Aorta (tissue), 5 donors: ENCODE results near the gene ZNF710. TPM values are rescaled to one million over a fixed set of nuclear protein-coding genes. Genes with fewer than 3 reads are reported as not detected.
A peak's percentile ranks its signal among the peaks of the same experiment; 100 is the strongest.

Experiments used
- ATAC-seq: fragments of 200-7000 bp; cut with Tn5 transposase; one replicate; pipeline ENCODE4 v1.9.1; 2022; ENCODE audit warnings: moderate library complexity; ENCODE audit not compliant: low FRiP score
- DNase-seq, 2 donors: peaks; one replicate each; pipeline ENCODE4 v3.0.0-alpha.2; 2020
- H3K27ac ChIP-seq, 2 donors: one replicate each; pipeline ENCODE4 v1.5.1; 2013; ENCODE audit warnings: low read length in 2 of 2, mild to moderate bottlenecking in 2 of 2, moderate library complexity in 2 of 2, control low read depth in 1 of 2, inconsistent platforms in 1 of 2, low read depth in 1 of 2
- H3K27me3 ChIP-seq, 2 donors: one replicate each; pipeline ENCODE4 v1.6.1; 2013; ENCODE audit warnings: control low read depth in 1 of 2, low read length in 1 of 2, mild to moderate bottlenecking in 1 of 2, moderate library complexity in 1 of 2; ENCODE audit not compliant: insufficient read depth in 2 of 2, control insufficient read depth in 1 of 2
- H3K36me3 ChIP-seq, 2 donors: one replicate each; pipeline ENCODE4 v1.6.1; 2013; ENCODE audit warnings: control low read depth in 1 of 2, low read length in 1 of 2, mild to moderate bottlenecking in 1 of 2; ENCODE audit not compliant: insufficient read depth in 2 of 2, control insufficient read depth in 1 of 2
- H3K4me1 ChIP-seq, 2 donors: one replicate each; pipeline ENCODE4 v1.6.1; 2013; ENCODE audit warnings: low read length in 2 of 2, control low read depth in 1 of 2, mild to moderate bottlenecking in 1 of 2, moderate library complexity in 1 of 2; ENCODE audit not compliant: insufficient read depth in 2 of 2, control insufficient read depth in 1 of 2
- H3K4me3 ChIP-seq, 2 donors: one replicate each; pipeline ENCODE4 v1.5.1; 2013; ENCODE audit warnings: low read length in 2 of 2, control low read depth in 1 of 2, mild to moderate bottlenecking in 1 of 2
- H3K9me3 ChIP-seq: one replicate; pipeline ENCODE4 v1.6.1; 2013; ENCODE audit warnings: mild to moderate bottlenecking, low read length; ENCODE audit not compliant: control insufficient read depth
- WGBS, 2 donors: extraction: QIAGEN DNeasy Blood & Tissue Kit; methylation state at CpG; one replicate each; pipeline ENCODE4 v1.1.7; 2013; 5-methylcytosine and 5-hydroxymethylcytosine counted together
- intact Hi-C, 2 donors: fragments of 100-400 bp; cut with DNase I; formaldehyde crosslinking; loops; one replicate each; pipeline versions ENCODE4 v1.14.2 to v1.15.0; 2022
- microRNA-seq, 2 donors: library from miRNA; unstranded; fragments of <30 nt; microRNA quantifications; one replicate each; pipeline ENCODE4 v1.2.0, GENCODE V29; 2020
- polyA plus RNA-seq, 2 donors: library from polyadenylated mRNA; stranded (reverse); fragments of 200-250 nt; gene quantifications; one replicate each; pipeline ENCODE4 v1.2.3, GENCODE V29; 2013
- total RNA-seq, 2 donors: library from RNA; stranded (reverse); fragmentation: NEBNext Ultra II Directional; extraction: Animal tissue kit (Norgen Biotek cat#: 25700); gene quantifications; one replicate each; pipeline ENCODE4 v1.2.1, GENCODE V29; 2021
- donor health status: healthy with polysubstance abuse.
- donor health status: Bipolar disorder and iron deficiency.
- donor health status: DM: no; HTN: no; CAD: no.
- donor health status: DM: no; HTN: no; CAD: no.
- donor health status: DM: yes; HTN: yes; CAD: no.

ZNF710 gene
- total and polyA plus RNA-seq, 4 donors, result 4.3 to 17.9 (median 10.5) TPM

DNA sequence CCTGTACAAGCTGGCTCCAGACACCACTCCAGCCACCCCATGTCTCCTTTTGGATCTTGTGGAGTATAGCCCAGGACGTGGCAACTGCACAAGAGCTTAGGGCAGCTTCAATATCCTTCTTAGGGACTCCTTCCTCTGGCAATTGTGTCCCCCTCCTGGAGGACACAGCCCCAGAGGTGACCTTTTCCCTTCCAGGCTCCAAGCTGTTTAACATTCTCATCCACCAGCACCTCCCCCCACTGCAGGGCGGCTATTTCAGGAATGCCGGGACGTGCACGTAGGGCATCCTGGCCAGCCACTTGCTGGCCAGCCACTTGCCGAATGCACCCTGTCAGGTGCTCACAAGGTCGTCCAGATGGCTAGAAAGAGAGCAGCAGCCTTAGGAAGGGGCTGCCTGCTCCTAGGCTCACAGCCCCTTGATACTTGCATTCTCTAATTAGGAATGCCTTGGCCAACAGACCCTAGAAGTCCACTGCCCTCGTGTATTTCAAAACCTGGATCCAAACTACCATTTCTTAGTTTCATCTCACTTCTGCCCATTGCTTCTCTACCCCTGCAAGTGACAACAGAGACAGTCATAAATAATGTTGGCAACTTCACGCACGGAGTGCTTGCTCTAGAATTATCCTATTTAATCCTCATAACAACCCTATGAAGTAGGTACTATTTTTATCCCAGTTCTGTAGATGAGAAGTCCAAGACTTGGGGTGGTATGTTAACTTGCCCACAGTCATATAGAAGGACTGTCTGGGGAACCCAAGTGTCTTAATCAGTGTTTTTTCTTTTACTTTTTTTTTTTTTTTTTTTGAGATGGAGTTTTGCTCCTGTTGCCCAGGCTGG is 125.7 kb downstream of the ZNF710 start:
- intact Hi-C loops, result no loop called here
- H3K27ac ChIP-seq, result no peak overlapping the region
- ATAC-seq, result peak; percentile 54

DNA sequence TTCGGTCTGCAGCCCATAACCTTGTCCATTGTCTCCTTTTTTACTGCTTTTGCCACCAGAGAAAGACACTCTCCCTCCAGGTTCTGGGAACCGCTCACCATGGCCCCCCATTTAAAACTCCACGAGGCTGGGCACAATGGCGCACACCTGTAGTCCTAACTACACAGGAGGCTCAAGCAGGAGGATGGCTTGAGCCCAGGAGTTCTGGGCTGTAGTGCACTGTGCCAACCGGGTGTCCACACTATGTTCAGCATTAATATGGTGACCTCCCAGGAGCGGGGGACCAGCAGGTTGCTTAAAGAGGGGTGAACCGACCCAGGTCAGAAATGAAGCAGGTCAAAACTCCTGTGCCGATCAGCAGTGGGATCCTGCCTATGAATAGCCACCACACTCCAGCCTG is 129.2 kb downstream of the ZNF710 start:
- Histone ChIP-seq H3K4me3 (no peak overlapping the region), H3K27me3 (no peaks in the 10 kb centered on the region), H3K36me3 (no peaks in the 10 kb centered on the region), H3K9me3 (no peaks in the 10 kb centered on the region), H3K27ac (no peak overlapping the region), H3K4me1 (no peaks in the 10 kb centered on the region)
- ATAC-seq (no peak), DNase-seq (peak in 1 of 2 donors; percentile 62)
- intact Hi-C loops, result no loop called here
- WGBS, 2 donors, result 95 to 98% methylated on average over 8 of the region's 8 CpGs

More for the DNA sequence above, 125.7 kb downstream of the ZNF710 start:
- WGBS, 2 donors, result 7 to 8% methylated on average over 10 of the region's 10 CpGs
- DNase-seq, result peak in 1 of 2 donors; percentile 52
- Histone ChIP-seq H3K4me1 (no peaks in the 10 kb centered on the region), H3K36me3 (no peaks in the 10 kb centered on the region), H3K4me3 (no peak overlapping the region), H3K27me3 (no peaks in the 10 kb centered on the region), H3K9me3 (no peaks in the 10 kb centered on the region)

Small RNA genes lying within 50 kb of the gene (microRNA-seq; reads per million reads assigned to microRNA genes)
- gene MIR3174, result 0.99 to 1.2 reads per million in 2 donors

Other genes with a start within 250 kb of the ZNF710 start
- gene MESP2, start 225.0 kb upstream of the ZNF710 start, total RNA-seq, result not detected
- 1 to 10 TPM in 1 of 2 donors, not detected in 1; 3.0 TPM for gene MESP2, start 225.0 kb upstream of the ZNF710 start, polyA plus RNA-seq
- 10 to 100 TPM; 21.4 to 30.7 TPM for gene ANPEP, start 186.5 kb upstream of the ZNF710 start, total RNA-seq
- gene ANPEP, start 186.5 kb upstream of the ZNF710 start, polyA plus RNA-seq, result 100 to 1,000 TPM in 1 of 2 donors, 1 to 10 TPM in 1; 4.2 to 225 TPM
- 10 to 100 TPM; 24.5 to 33.2 TPM for gene AP3S2, start 107.3 kb upstream of the ZNF710 start, total RNA-seq
- gene AP3S2, start 107.3 kb upstream of the ZNF710 start, polyA plus RNA-seq, result 10 to 100 TPM; 16.7 to 21.1 TPM
- gene ARPIN, start 88.4 kb upstream of the ZNF710 start, total RNA-seq, result 10 to 100 TPM; 18.4 to 35.4 TPM
- 10 to 100 TPM in 1 of 2 donors, 1 to 10 TPM in 1; 9.8 to 11.0 TPM for gene ARPIN, start 88.4 kb upstream of the ZNF710 start, polyA plus RNA-seq
- gene IDH2, start 101.1 kb downstream of the ZNF710 start, total RNA-seq, result 10 to 100 TPM; 36.5 to 37.5 TPM
- gene IDH2, start 101.1 kb downstream of the ZNF710 start, polyA plus RNA-seq, result 10 to 100 TPM; 18.8 to 26.3 TPM
- gene SEMA4B, start 200.0 kb downstream of the ZNF710 start, total RNA-seq, result 10 to 100 TPM; 19.5 to 30.4 TPM
- 10 to 100 TPM in 1 of 2 donors, 1 to 10 TPM in 1; 9.7 to 10.8 TPM for gene SEMA4B, start 200.0 kb downstream of the ZNF710 start, polyA plus RNA-seq
- 10 to 100 TPM; 35.5 to 54.7 TPM for gene CIB1, start 232.6 kb downstream of the ZNF710 start, total RNA-seq
- 100 to 1,000 TPM in 1 of 2 donors, 10 to 100 TPM in 1; 94.2 to 128 TPM for gene CIB1, start 232.6 kb downstream of the ZNF710 start, polyA plus RNA-seq
- gene GDPGP1, start 232.9 kb downstream of the ZNF710 start, total RNA-seq, result 1 to 10 TPM; 3.3 to 7.1 TPM
- 1 to 10 TPM; 1.3 to 2.1 TPM for gene GDPGP1, start 232.9 kb downstream of the ZNF710 start, polyA plus RNA-seq
- gene TTLL13, start 248.2 kb downstream of the ZNF710 start, total RNA-seq, result not detected
- not detected for gene TTLL13, start 248.2 kb downstream of the ZNF710 start, polyA plus RNA-seq